ENCODE measurements around the gene ENKD1. TPM values are rescaled to one million over a fixed set of nuclear protein-coding genes. Genes with fewer than 3 reads are reported as not detected.

The ENKD1 gene
- total RNA-seq, 1 donor from 2014 or later = 5.1 TPM

DNA sequence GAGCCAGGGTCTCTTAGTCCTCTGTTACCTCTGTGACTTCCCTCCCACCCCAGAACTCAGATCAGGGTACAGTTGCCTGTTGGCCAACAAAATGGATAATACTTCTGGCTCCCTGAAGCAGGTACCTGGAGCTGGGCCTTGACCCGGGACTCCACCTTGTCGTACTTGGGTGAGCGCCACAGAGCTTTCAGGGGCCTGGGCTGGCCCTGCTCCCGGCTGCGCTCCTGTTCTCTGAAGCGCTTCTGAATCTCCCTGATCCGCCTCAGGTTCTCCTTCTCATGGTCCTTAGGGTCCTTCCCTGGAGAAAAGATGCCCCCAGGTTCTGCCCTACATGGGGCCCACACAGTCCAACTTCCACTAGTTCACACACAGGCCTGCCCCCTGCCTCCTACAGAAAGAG lies 1.7 kb downstream of the ENKD1 start:
- intact Hi-C loops (cut with micrococcal nuclease) = loop anchor here (10.0 kb wide), 2 partner anchors 180 to 420 kb away; partner anchors contain the start of genes CENPT, FHOD1, NUTF2 and SLC9A5

DNA sequence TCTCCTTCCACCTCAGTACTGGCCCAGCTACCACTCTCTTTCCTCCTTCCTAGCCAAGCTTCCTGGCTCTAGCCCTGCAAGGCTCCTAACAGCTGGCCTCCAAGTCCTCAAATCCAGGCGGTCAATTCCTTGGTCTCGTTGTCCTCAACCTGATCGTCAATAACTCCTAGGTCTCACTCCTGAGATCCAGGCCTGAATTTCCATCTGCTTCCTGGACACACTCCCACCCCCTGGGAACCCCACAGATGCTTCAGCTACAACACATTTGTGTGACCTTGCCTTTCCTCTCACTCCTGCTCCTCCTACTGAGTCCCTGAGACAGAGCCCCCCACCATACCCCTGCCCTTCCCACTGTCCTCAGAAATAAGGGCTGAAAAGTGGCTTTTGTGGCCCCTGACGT lies 2.3 kb downstream of the ENKD1 start:
- intact Hi-C loops (cut with micrococcal nuclease) = loop anchor here (10.0 kb wide), 2 partner anchors 181 to 419 kb away; partner anchors contain the start of genes CENPT, FHOD1, NUTF2 and SLC9A5

DNA sequence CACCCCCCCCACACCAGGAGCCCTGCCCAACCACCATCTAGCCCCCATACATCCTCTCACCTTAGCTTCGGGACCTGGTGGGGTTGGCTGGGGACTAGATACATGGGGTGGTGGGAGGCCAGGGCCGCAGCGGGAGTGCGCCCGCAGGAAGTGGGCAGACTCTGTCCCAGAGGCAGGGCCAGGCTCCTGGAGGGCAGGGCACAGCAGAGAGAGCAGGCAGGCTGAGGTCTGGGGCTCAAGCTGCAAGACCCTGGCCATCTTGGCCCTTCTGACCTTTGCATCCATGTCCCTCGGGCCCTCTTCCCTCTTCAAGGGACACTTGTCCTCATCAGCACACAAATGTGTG lies 2.7 kb downstream of the ENKD1 start:
- intact Hi-C loops (cut with micrococcal nuclease) = loop anchor here (10.0 kb wide), 2 partner anchors 181 to 419 kb away; partner anchors contain the start of genes CENPT, FHOD1, NUTF2 and SLC9A5

DNA sequence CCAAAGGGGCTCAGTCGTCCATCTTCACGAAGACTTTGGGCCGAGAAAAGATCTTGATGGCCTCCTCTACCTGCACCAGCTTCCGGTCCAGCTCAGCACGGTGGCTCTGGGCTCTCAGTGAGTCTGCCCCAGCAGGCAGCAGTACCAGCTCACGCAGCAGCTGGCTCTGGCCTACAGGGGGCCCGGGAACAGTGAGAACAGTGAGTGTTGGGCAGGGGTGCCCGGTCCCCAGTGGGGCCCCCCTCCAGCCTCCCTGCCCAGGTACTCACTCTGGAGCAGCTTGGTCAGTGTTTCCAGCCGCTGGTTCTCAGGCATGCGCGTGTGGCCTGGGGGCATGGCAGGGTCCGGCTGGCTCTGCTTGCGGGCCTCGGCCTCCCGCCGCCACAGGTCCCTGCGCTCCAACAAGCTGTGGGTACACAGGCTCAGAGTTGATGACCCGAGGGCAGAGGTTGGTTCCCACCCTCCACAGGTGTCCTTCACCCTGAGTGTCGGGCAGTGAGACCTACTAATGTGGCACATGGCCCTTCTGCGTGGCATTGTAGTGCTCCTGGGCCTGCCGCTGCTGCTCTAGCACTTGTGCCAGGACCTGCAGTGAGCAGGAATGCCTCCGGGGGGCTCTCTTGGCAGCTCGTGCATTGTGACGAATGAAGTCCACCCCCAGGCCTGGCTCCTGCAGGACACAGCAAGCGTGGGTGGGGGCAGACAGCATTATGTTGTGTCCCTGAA lies 3.2 kb downstream of the ENKD1 start:
- intact Hi-C loops (cut with micrococcal nuclease) = loop anchor here (10.0 kb wide), 2 partner anchors 181 to 419 kb away; partner anchors contain the start of genes CENPT, FHOD1, NUTF2 and SLC9A5

DNA sequence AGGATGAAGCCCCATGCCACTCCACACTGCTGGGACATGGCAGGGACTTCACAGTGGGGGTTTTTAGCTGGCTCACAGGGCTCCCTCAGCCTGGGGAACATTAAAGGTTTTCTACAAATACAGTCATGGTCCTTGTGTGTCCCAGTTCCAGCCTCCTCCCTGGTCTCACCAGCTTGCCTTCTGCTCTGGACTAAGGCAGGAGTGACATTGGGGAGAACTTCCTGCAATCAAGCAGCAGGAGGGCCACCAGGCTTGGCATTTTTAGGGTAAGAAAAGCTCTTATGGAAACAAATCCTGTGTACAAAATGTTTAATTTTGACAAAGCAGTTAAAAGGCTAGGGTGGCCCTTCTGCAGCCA lies 3.9 kb downstream of the ENKD1 start:
- intact Hi-C loops (cut with micrococcal nuclease) = loop anchor here (10.0 kb wide), 2 partner anchors 182 to 418 kb away; partner anchors contain the start of genes CENPT, FHOD1, NUTF2 and SLC9A5

DNA sequence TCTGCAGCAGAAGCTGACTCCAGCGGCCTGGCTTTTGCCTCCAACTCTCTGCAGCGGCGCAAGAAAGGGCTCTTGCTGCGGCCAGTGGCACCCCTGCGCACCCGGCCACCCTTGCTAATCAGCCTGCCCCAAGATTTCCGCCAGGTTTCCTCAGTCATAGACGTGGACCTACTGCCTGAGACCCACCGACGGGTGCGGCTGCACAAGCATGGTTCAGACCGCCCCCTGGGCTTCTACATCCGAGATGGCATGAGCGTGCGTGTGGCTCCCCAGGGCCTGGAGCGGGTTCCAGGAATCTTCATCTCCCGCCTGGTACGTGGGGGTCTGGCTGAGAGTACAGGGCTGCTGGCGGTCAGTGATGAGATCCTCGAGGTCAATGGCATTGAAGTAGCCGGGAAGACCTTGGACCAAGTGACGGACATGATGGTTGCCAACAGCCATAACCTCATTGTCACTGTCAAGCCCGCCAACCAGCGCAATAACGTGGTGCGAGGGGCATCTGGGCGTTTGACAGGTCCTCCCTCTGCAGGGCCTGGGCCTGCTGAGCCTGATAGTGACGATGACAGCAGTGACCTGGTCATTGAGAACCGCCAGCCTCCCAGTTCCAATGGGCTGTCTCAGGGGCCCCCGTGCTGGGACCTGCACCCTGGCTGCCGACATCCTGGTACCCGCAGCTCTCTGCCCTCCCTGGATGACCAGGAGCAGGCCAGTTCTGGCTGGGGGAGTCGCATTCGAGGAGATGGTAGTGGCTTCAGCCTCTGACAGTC lies 4.5 kb downstream of the ENKD1 start:
- intact Hi-C loops (cut with micrococcal nuclease) = loop anchor here (2.0 to 10.0 kb wide), 3 partner anchors 17 to 417 kb away; partner anchors contain the start of genes CARMIL2, CENPT, FHOD1 and NUTF2

DNA sequence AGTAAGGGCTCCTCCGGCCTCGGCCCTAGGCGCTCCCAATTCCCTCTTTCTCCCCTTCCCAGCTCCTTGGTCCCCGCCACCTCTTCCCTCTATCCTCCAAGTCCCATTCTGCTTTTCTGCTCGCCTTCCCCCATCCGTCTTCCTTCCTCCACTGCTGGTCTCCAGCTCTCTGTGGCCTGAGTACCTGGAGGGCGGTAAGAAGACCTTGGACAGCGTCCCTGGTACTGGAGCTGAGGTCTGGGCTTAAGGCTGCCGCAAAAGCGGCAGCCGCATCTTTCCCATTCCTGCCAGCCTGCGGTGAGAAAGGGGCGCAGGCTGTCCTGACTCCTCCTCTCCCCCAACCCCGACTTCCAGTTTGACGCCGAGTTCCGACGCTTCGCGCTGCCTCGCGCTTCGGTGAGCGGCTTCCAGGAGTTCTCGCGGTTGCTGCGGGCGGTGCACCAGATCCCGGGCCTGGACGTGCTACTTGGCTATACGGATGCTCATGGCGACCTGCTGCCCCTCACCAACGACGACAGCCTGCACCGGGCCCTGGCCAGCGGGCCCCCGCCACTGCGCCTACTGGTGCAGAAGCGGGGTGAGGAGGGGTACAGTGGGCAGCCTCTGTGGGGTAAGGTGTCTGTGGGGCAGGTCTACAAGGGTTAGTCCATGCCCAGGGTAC lies 5.3 kb downstream of the ENKD1 start:
- intact Hi-C loops (cut with micrococcal nuclease) = loop anchor here (2.0 to 10.0 kb wide), 3 partner anchors 16 to 416 kb away; partner anchors contain the start of genes CARMIL2, CENPT, FHOD1 and NUTF2

DNA sequence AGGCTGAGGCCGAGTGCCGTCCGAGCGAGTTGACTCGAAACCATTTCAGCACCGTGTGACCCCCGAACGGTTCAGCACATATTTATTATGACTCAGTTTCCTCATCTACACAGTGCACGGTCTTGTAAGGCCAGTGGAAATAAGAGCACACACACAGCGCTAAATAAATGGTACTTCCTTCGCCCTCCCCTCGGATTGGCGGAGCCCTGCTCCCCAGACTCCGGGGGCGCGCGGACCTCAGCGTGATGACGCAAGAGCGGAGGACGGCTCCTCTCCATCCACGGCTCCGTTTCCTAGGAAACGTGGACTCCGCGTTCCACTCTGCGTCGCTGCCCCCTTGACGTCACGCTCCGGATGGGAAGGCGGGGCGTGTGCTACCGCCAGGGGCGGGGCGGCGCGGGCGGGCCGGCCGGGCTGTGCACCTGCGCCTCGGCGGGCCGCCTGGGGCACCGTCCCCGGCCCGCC lies 6.0 kb downstream of the ENKD1 start, which contains the start of gene PARD6A:
PARD6A (plus strand) TSS at position 397 of the 465 bp plus-strand sequence. CDS start 79 bp downstream, outside the sequence.
- intact Hi-C loops (cut with micrococcal nuclease) = loop anchor here (1.0 to 10.0 kb wide), 8 partner anchors 8 to 416 kb away; partner anchors contain the start of genes ATP6V0D1, CARMIL2, CENPT and CTCF

DNA sequence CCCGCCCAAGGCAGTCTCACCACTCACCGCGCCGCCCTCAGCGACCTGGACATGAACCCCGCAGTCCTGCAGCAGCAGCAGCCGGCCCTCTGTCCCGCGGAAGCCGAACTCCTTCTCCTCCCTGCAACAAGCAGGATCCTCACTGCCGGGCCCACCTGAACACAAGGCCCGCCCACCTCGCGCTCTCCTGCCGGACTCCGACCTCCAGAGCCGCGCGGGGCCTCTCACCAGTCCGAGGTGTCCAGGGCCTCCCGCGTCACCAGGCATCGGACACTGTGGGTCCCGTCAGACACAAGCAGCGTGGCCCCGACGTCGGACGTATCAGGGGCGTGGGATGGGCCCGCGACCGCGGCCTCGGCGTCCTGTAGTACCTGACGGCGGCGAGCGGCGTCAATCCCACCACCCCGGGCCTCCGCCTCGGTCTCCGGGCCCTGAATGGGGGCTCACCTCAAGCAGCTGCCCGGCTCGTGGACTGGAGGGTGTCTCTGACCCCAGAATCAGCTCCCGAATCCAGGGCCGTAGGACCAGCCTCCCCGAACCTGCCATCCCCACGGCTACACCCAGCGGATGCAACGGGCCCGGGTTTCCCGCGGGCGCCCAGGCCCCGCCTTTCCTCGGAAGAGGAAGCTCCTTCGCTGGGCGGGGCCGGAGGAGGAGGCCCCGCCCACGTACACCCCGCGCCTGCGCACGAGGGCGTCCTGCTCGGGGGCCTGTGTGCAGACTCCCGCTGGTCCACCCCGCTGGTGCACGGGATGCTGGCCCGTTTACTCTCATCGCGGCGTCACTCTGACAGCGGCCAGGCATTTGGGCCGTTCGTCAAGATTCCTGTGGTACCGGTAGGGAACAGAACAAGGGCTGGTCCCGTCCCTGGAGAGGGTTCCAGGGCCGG lies 6.6 kb downstream of the ENKD1 start, which contains the start of gene ACD:
ACD (minus strand) TSS at position 586 of the 889 bp plus-strand sequence; CDS start at position 546, 40 bp downstream.
- intact Hi-C loops (cut with micrococcal nuclease) = loop anchor here (1.0 to 10.0 kb wide), 8 partner anchors 8 to 415 kb away; partner anchors contain the start of genes ATP6V0D1, CARMIL2, CENPT and CTCF

DNA sequence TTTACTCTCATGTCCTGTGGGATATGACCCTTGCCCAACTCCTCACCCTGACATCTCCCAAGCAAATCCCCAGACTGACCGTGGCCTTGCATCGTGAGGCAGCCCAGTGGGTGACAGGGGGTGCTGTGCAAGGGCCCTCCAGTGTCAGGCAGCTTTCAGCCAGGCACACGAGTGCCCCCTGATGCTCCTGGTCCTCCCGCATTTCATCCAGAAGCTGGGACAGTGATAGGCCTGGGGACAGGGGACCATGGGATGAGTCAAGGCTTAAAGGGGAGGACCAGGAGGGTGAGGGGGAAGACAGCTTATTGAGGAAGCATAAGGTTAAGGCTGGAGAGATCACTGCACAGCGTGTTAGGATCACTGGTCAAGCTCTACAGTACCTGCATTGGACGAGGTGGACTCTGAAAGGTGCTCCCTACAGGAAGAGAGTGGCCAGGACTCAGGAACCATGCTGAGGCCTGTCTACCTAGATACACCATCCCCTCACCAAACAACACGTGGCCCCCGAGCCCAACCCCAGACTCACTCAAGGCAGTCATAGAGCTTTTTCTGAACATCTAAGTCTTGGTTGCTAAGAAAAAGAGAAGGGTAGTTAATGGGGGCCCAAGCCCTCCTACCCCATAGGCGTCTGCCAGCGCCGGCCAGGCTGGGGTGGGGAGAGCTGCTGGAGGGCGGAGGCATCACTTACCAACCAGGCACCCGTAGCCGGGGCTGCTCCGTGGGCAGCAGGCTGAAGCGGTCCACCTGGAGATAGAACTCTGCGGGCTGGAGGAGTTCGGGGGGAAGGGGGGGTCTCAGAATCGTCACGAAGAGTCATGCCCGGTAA lies 7.5 kb downstream of the ENKD1 start:
- intact Hi-C loops (cut with micrococcal nuclease) = no loop called here

DNA sequence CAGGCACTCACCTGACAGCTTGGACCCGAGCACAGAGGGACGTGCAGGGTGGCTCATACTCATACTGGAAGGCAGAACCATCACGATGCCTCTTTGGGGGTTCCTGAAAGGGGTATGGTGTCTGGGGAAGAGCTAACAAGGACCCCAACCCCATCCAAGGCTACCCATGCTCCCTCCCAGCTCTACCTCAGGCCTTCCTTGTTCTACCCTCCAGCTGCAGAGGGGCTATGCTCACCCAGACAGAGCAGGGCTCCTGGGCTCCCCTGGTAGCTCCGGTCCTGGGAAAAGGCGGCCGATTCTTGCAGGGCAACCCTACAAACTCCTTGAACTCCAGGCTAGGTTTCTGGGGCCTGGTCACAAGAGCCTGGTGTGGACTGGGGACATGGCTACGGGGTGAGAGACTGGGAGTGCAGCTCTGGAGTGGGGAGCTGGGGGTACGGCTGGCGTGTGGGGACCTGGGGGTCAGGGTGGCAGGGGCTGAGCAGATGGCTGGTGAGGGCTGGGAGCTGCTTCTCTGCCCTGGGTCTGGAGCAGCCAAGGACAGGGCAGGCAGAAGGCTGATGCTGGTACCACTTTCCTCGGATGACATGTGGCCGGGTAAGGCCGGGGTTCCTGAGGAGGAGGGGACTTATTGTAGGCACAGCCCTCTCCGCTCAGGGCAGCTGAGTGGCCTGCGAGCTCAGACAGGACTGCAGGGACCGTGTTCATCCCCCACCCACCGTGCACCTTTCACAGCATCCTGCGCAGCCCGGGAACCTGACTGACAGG lies 8.6 kb downstream of the ENKD1 start:
- intact Hi-C loops (cut with micrococcal nuclease) = no loop called here

DNA sequence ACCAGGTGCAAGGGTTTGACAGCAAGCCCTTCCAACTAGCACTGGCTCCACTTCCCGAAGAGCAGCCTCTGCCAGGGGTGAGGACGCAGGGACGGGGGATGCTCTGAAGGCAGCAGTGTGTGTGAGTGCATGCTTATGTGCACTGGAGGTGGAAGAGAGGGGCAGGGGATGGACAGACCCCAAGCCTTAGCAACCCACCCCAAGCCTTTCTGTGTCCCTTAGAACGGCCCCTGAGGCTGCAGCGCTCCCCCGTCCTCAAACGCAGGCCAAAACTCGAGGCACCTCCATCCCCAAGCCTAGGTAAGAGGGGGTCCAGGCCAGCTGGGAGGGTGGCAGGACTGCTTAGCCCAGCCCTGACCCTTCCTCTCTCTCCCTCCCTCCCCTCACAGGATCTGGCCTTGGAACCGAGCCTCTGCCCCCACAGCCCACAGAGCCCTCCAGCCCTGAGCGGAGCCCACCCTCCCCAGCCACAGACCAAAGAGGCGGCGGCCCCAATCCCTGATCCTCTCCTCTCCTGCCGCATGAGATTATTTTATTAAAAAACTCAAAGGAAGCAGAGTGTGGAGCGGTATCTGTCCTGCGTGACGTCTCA lies 9.4 kb downstream of the ENKD1 start:
- intact Hi-C loops (cut with micrococcal nuclease) = no loop called here

DNA sequence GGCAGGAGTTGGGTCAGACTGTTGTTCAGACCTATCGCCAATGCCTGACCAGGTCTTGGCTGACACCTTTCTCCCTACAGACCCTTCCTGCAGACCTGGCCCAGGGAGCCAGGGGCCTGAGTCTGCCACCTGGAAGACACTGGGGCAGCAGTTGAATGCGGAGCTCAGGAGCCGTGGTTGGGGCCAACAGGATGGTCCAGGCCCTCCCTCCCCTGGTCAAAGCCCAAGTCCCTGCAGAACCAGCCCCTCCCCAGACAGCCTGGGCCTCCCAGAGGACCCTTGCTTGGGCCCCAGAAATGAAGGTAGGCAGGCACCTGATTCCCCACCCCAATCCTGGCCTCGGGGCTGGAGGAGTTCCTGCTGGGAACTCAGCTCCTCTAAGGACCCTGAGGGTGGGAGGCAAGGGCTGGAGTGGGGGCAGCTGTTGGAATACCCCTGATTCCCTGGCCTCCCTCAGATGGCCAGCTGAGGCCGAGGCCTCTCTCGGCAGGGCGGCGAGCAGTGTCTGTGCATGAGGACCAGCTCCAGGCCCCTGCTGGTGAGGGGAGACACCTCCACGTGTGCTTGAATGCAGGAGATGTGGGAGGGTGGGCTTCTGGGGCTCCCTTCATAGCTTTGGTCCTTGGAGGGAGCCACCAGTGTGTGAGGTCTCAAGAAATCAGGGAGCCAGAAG lies 10.1 kb downstream of the ENKD1 start:
- intact Hi-C loops (cut with micrococcal nuclease) = no loop called here

DNA sequence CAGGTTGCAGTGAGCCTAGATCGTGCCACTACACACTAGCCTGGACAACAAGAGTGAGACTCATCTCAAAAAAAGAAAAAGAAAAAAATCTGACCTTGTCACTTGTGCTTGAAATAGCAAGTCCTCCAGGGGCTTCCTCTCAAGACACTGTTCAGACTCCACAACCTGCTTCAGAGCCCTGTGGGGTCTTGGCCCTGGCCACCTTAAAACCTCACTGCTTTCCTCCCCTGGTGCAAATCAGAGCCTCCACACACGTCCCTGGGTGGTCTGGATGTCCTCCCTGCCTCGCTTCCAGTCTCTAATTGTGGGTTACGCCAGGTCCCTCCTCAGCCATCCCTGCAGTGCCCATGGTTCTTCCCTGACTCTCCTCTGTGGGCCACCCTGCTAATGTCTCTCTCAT lies 11.2 kb downstream of the ENKD1 start:
- intact Hi-C loops (cut with micrococcal nuclease) = no loop called here

DNA sequence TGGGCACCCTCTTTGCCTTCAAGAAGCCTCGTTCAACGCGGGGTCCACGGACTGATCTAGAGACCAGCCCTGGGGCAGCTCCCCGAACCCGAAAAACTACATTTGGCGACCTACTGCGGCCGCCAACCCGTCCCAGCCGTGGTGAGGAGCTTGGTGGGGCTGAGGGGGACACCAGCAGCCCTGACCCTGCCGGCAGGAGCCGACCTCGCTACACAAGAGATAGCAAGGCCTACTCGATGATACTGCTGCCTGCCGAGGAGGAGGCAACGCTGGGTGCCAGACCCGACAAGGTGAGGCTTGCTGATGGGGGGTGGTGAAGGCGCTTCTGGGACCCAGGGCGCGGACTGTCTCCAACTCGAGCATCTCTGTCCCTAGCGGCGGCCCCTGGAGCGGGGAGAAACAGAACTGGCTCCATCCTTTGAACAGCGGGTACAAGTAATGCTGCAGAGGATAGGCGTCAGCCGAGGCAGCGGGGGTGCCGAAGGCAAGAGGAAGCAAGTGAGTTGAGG lies 12.1 kb downstream of the ENKD1 start:
- intact Hi-C loops (cut with micrococcal nuclease) = no loop called here

DNA sequence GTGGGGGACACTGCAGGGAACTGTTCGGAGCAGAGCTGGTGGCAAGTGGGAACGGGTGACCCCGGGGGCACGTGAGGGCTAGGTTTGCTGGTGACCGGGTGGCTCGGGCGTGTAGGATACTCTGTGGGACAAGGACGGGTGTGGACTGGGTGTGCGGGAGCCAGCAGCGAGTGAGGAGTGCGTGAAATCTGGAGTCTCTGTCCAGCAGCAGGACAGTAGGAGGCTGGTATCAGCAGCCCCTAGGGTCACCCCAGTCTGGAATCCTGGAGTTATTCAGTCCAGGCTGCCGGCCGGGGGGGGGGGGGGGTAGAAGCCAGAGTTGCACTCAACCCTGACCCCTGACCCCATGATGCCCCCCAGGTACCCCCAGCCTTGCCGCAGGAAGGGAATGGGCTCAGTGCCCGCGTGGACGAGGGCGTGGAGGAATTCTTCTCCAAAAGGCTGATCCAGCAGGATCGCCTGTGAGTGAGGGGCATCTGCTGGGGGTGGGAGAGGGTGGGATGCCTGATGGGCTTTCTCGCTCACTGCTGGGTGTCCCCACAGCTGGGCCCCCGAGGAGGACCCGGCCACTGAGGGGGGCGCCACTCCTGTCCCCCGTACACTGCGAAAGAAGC lies 12.7 kb downstream of the ENKD1 start:
- intact Hi-C loops (cut with micrococcal nuclease) = no loop called here
